K562 (cell line): ENCODE data around the gene COQ3. TPM values are rescaled to one million over a fixed set of nuclear protein-coding genes. Genes with fewer than 3 reads are reported as not detected.
A peak's percentile ranks its signal among the peaks of the same experiment; 100 is the strongest.

ENCODE experiments used
- DNMT1 ChIP-seq: fragments of 450-650 bp; IDR thresholded peaks from 2 replicates; pipeline ENCODE4 v1.6.1; 2016; ENCODE audit warnings: antibody characterized with exemption, mild to moderate bottlenecking
- TAF1 ChIP-seq: IDR thresholded peaks from 2 replicates; pipeline ENCODE4 v1.6.1; 2011; ENCODE audit warnings: mild to moderate bottlenecking, low read length, moderate library complexity; ENCODE audit not compliant: insufficient read depth, control insufficient read depth, severe bottlenecking; ENCODE audit errors: extremely low read depth
- ZNF124 ChIP-seq: sonication (generic); formaldehyde crosslinking; IDR thresholded peaks from 2 replicates; pipeline ENCODE4 v1.8.1; 2022; ENCODE audit warnings: missing genetic modification reagents
- ZNF175 ChIP-seq: fragments of 200-800 bp; sonication (Bioruptor generic); IDR thresholded peaks from 2 replicates; pipeline ENCODE4 v1.6.1; 2016; ENCODE audit warnings: low read depth, mild to moderate bottlenecking, missing genetic modification characterization, missing compliant biosample characterization
- ZNF239 ChIP-seq: fragments of 250-450 bp; sonication (Bioruptor Pico); IDR thresholded peaks from 2 replicates; pipeline ENCODE4 v1.4.0; 2020; ENCODE audit warnings: mild to moderate bottlenecking
- ZNF668 ChIP-seq: fragments of 250-450 bp; sonication (Bioruptor Pico); IDR thresholded peaks from 2 replicates; pipeline ENCODE4 v1.8.0; 2022; ENCODE audit warnings: mild to moderate bottlenecking, inconsistent platforms
- ZNF764 ChIP-seq: fragments of 250-450 bp; sonication (Bioruptor Pico); IDR thresholded peaks from 2 replicates; pipeline ENCODE4 v1.4.0; 2020; ENCODE audit warnings: low read depth, mild to moderate bottlenecking, moderate library complexity
- ZSCAN32 ChIP-seq: fragments of 450-650 bp; formaldehyde crosslinking; IDR thresholded peaks from 2 replicates; pipeline ENCODE4 v1.4.0; 2020; ENCODE audit warnings: mild to moderate bottlenecking, moderate library complexity
- polyA plus RNA-seq, 8 experiments: library from polyadenylated mRNA; depleted of rRNA in 4 of 8; stranded (reverse) in 5 of 8; unstranded in 3 of 8; fragments of >200 nt; fragmentation: Nextera tagmentation in 2 of 8; fragmentation: Illumina TruSeq in 1 of 8; extraction: Ambion mirVana in 2 of 8; extraction: Trizol in 1 of 8; gene quantifications; 2 replicates each; pipeline versions ENCODE4 v1.2.1 to v1.2.3, GENCODE V29; 2011 to 2014; ENCODE audit warnings: inconsistent platforms in 1 of 8, missing spikeins in 1 of 8
- total RNA-seq, 7 experiments: library from RNA; depleted of rRNA in 6 of 7; stranded (reverse); fragments of >200 nt in 6 of 7; fragmentation: Illumina TruSeq in 2 of 7; extraction: Trizol in 2 of 7; gene quantifications; 2 replicates each; pipeline versions ENCODE4 v1.2.1 to v1.2.3, GENCODE V29; 2011 to 2021; ENCODE audit warnings: low replicate concordance in 1 of 7
- TF ChIP-seq, protein P1 (sequence below): fragments of 450-650 bp; IDR thresholded peaks from 2 replicates; pipeline ENCODE4 v1.6.1; 2016; ENCODE audit warnings: low read depth, mild to moderate bottlenecking, moderate library complexity
- TF ChIP-seq, protein P2 (sequence below), 2 experiments: fragments of 450-650 bp; formaldehyde crosslinking in 1 of 2; IDR thresholded peaks; 2 replicates each; pipeline versions ENCODE4 v1.4.0 to v1.6.1; 2014 to 2020; ENCODE audit warnings: mild to moderate bottlenecking in 2 of 2, borderline replicate concordance in 1 of 2, low read depth in 1 of 2
- TF ChIP-seq, protein P3 (sequence below): sonication (generic); formaldehyde crosslinking; IDR thresholded peaks from 2 replicates; pipeline ENCODE4 v1.8.0; 2023; ENCODE audit warnings: missing genetic modification reagents, mild to moderate bottlenecking, borderline replicate concordance

Gene COQ3
- total and polyA plus RNA-seq, 9 of the 15 experiments (the other 6 are each of a cell fraction or from before 2014, with no cell fraction given), result 16.9 to 137 (median 33.9) TPM

DNA sequence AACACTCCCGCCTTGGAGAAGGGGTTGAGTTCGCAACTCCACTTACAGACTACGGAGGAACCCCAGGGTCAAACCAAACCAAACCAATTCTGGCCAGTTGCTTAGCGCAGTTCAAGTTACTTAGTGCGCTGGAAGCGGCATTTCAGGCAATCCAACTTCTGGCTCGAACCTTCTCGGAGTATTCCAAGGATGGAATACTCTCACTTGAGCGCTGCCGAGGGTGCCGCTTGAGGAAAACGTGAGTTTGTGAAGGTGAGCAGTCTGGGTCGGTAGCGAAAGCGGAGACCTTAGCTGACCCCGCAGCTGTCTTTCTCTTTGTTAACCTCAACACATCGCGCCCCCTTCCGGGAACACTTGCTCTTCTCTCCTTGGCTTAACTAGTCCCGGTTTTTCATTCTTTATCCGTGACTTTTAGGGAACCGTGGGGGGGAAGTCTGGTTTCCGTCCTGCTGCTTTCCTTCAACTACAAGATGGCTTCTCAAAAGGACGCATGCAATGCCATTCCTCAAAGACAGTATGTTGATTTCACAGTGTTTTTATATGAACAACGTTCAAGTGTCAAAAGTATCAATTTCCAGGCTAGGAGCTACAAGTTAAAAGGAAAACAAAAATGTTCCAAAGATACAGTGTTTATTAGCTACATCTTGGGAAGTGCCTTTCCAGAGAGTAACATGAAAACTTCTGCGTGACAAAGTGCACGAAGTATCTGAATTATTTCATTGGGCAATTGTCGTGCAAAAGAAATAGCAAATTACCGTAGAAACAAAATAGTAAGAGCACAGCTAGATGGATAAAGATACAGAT lies 31.9 kb upstream of the COQ3 start (continued):
- TF ChIP-seq ZSCAN32 (CRISPR knock-in tag) (no peak), ZNF764 (CRISPR knock-in tag) (peak; percentile 92), ZNF239 (CRISPR knock-in tag) (no peak), ZNF668 (CRISPR knock-in tag) (no peak), ZNF124 (CRISPR knock-in tag) (no peak), TAF1 (peak; percentile 19), DNMT1 (no peak), ZNF175 (CRISPR knock-in tag) (no peak; the same call in 1 of the 2 replicates)
- TF ChIP-seq, protein P1, sequence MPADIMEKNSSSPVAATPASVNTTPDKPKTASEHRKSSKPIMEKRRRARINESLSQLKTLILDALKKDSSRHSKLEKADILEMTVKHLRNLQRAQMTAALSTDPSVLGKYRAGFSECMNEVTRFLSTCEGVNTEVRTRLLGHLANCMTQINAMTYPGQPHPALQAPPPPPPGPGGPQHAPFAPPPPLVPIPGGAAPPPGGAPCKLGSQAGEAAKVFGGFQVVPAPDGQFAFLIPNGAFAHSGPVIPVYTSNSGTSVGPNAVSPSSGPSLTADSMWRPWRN, result 0 out of 2 replicates have a peak, but pooled peaks have one; percentile 25
- TF ChIP-seq, protein P2, sequence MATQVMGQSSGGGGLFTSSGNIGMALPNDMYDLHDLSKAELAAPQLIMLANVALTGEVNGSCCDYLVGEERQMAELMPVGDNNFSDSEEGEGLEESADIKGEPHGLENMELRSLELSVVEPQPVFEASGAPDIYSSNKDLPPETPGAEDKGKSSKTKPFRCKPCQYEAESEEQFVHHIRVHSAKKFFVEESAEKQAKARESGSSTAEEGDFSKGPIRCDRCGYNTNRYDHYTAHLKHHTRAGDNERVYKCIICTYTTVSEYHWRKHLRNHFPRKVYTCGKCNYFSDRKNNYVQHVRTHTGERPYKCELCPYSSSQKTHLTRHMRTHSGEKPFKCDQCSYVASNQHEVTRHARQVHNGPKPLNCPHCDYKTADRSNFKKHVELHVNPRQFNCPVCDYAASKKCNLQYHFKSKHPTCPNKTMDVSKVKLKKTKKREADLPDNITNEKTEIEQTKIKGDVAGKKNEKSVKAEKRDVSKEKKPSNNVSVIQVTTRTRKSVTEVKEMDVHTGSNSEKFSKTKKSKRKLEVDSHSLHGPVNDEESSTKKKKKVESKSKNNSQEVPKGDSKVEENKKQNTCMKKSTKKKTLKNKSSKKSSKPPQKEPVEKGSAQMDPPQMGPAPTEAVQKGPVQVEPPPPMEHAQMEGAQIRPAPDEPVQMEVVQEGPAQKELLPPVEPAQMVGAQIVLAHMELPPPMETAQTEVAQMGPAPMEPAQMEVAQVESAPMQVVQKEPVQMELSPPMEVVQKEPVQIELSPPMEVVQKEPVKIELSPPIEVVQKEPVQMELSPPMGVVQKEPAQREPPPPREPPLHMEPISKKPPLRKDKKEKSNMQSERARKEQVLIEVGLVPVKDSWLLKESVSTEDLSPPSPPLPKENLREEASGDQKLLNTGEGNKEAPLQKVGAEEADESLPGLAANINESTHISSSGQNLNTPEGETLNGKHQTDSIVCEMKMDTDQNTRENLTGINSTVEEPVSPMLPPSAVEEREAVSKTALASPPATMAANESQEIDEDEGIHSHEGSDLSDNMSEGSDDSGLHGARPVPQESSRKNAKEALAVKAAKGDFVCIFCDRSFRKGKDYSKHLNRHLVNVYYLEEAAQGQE (IDR thresholded peaks at IDR 0.05; ENCODE audit: borderline replicate concordance), result peak; percentile 46
- TF ChIP-seq, protein P2 (CRISPR knock-in tag; IDR thresholded peaks at IDR 0.05; ENCODE audit: low read depth), result no peak
- TF ChIP-seq, protein P3, sequence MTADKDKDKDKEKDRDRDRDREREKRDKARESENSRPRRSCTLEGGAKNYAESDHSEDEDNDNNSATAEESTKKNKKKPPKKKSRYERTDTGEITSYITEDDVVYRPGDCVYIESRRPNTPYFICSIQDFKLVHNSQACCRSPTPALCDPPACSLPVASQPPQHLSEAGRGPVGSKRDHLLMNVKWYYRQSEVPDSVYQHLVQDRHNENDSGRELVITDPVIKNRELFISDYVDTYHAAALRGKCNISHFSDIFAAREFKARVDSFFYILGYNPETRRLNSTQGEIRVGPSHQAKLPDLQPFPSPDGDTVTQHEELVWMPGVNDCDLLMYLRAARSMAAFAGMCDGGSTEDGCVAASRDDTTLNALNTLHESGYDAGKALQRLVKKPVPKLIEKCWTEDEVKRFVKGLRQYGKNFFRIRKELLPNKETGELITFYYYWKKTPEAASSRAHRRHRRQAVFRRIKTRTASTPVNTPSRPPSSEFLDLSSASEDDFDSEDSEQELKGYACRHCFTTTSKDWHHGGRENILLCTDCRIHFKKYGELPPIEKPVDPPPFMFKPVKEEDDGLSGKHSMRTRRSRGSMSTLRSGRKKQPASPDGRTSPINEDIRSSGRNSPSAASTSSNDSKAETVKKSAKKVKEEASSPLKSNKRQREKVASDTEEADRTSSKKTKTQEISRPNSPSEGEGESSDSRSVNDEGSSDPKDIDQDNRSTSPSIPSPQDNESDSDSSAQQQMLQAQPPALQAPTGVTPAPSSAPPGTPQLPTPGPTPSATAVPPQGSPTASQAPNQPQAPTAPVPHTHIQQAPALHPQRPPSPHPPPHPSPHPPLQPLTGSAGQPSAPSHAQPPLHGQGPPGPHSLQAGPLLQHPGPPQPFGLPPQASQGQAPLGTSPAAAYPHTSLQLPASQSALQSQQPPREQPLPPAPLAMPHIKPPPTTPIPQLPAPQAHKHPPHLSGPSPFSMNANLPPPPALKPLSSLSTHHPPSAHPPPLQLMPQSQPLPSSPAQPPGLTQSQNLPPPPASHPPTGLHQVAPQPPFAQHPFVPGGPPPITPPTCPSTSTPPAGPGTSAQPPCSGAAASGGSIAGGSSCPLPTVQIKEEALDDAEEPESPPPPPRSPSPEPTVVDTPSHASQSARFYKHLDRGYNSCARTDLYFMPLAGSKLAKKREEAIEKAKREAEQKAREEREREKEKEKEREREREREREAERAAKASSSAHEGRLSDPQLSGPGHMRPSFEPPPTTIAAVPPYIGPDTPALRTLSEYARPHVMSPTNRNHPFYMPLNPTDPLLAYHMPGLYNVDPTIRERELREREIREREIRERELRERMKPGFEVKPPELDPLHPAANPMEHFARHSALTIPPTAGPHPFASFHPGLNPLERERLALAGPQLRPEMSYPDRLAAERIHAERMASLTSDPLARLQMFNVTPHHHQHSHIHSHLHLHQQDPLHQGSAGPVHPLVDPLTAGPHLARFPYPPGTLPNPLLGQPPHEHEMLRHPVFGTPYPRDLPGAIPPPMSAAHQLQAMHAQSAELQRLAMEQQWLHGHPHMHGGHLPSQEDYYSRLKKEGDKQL (CRISPR knock-in tag), result no peak
